GM19240 (cell line): ENCODE results near the gene PLCB2.

Experiments
- DNase-seq: peaks from one replicate; pipeline ENCODE4 v3.0.0; 2011; ENCODE audit warnings: low spot score; ENCODE audit not compliant: insufficient read length

The PLCB2 gene

GRCh38 chr15:40273428-40273827, 34.3 kb downstream of the PLCB2 start:
- DNase-seq = no peak

- no peak for DNase-seq
These were observed 35.2 kb downstream of the PLCB2 start for GRCh38 chr15:40272485-40273056.

GRCh38 chr15:40271685-40272484, 35.9 kb downstream of the PLCB2 start:
- DNase-seq = no peak

GRCh38 chr15:40270246-40270995, 37.3 kb downstream of the PLCB2 start:
- no peak for DNase-seq

- DNase-seq = no peak
These were observed 38.1 kb downstream of the PLCB2 start for GRCh38 chr15:40269604-40270003.

- no peak for DNase-seq
These were observed 40.1 kb downstream of the PLCB2 start for GRCh38 chr15:40267670-40268069.

- DNase-seq = no peak
These were observed 40.9 kb downstream of the PLCB2 start for GRCh38 chr15:40266828-40267304.

GRCh38 chr15:40265875-40266274, 41.9 kb downstream of the PLCB2 start:
- no peak for DNase-seq

GRCh38 chr15:40265355-40265754, 42.4 kb downstream of the PLCB2 start:
- DNase-seq = no peak

- no peak for DNase-seq
These were observed 43.2 kb downstream of the PLCB2 start for GRCh38 chr15:40264321-40265153.

- no peak for DNase-seq
These were observed 44.5 kb downstream of the PLCB2 start for GRCh38 chr15:40263024-40263754.

GRCh38 chr15:40259021-40259420, 48.7 kb downstream of the PLCB2 start:
- no peak for DNase-seq

- DNase-seq = no peak
These were observed 49.2 kb downstream of the PLCB2 start for GRCh38 chr15:40258544-40258943.

GRCh38 chr15:40257656-40258450, 49.9 kb downstream of the PLCB2 start:
- DNase-seq = no peak

- DNase-seq = no peak
These were observed 51.0 kb downstream of the PLCB2 start for GRCh38 chr15:40256638-40257235.

GRCh38 chr15:40255033-40255432, 52.7 kb downstream of the PLCB2 start:
- DNase-seq = no peak

- DNase-seq = no peak
These were observed 53.3 kb downstream of the PLCB2 start for GRCh38 chr15:40254452-40254851.

- DNase-seq = no peak
These were observed 54.5 kb downstream of the PLCB2 start for GRCh38 chr15:40253167-40253790.
